ENCODE data around the gene TRPM2.

Gene TRPM2

DNA sequence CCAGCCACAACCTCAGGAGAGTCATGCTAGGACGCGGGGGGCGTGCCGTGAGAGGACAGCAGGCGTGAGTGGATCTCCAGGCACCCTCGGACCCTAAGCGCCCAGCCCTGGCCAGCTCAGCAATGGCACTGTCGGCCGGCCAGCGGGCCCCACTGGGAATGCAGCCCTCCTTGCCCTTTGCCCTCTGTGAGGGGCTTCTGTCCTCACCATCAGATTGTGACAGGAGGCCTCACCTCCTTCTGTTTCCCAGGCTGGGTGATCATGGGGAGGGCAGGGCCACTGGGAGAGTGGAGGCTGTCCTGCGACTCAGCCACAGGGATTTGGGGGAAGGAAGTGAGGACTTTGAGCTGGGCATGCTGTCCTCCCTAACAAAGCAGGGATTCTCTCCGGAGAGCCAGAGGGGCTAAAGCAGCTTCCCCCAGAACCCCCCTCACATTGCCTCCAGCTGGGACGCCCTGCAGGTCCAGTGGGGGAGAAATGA, 95.3 kb downstream of the TRPM2 start:
- TF ChIP-seq, protein P1, sequence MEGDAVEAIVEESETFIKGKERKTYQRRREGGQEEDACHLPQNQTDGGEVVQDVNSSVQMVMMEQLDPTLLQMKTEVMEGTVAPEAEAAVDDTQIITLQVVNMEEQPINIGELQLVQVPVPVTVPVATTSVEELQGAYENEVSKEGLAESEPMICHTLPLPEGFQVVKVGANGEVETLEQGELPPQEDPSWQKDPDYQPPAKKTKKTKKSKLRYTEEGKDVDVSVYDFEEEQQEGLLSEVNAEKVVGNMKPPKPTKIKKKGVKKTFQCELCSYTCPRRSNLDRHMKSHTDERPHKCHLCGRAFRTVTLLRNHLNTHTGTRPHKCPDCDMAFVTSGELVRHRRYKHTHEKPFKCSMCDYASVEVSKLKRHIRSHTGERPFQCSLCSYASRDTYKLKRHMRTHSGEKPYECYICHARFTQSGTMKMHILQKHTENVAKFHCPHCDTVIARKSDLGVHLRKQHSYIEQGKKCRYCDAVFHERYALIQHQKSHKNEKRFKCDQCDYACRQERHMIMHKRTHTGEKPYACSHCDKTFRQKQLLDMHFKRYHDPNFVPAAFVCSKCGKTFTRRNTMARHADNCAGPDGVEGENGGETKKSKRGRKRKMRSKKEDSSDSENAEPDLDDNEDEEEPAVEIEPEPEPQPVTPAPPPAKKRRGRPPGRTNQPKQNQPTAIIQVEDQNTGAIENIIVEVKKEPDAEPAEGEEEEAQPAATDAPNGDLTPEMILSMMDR (IDR thresholded peaks at IDR 0.05; ENCODE audit: borderline replicate concordance, insufficient read depth, low read depth, low read length) = no peak

DNA sequence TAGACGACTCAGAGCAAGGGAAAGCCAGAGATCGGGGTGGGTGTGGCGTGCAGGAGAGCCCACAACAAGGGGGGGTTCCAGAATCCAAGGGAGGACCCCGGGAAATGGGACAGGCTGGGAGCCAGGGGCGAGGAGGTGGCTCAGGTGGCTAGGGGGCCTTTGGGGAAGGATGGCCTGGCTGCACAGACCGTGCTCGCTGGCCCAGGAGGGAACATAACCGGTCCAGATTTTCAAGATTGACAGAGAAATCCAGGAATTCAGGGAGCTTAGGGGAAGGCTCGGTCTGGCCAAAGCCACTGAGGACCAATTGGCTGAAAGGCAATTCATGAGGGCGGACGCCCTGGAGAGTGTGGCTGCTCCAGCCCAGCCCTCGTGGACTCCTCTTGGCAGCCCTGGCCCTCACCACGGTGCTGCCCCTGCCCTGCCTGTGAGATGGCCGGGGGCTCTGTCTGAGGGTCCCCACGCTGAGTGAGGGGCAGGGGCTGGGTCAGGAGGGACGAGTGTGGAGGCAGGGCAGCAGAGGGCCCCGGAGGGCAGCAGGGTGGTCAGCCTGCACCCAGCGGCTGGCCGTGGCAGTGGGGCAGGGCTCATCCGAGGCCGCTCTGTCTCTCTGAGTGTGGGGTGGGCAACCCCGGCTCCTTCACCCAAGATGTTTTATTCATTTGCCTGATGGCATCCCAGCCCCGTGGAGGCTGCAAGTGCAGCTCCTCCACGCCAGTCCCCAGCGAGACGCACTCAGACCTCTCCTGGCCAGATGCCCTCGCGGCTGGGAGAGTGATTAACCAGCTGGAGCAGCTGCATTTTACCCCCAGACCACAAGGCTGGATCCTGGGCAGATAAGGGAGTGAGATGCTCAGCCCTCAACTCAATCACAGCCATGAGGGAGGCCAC, 96.3 kb downstream of the TRPM2 start:
- TF ChIP-seq, protein P1 (IDR thresholded peaks at IDR 0.05; ENCODE audit: borderline replicate concordance, insufficient read depth, low read depth, low read length) = no peak
- no peak overlapping the region for H3K4me3 ChIP-seq (ENCODE audit: low read depth, low read length)

More for the DNA sequence above, 95.3 kb downstream of the TRPM2 start:
- H3K4me3 ChIP-seq (ENCODE audit: low read depth, low read length) = no peak overlapping the region

DNA sequence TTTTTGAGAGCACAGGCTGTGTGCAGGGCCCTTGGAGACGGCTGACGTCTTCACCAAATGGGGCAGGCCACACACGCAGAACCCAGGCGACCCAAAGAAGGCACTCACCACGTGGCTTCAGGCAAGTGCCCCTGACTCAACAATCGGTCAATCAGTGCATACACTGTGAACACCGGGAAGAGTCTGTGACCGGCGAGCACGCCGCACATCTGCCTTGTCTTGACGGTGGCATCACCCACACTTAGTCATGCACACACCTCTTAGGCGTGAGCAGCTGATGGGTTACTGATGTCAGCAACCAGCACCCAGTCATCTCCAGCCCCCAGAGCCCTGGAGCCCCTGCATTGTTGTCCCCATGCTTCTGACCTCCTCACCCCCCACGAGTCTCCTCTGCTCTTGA, 97.0 kb downstream of the TRPM2 start:
- TF ChIP-seq, protein P1 (IDR thresholded peaks at IDR 0.05; ENCODE audit: borderline replicate concordance, insufficient read depth, low read depth, low read length) = no peak
- no peak overlapping the region for H3K4me3 ChIP-seq (ENCODE audit: low read depth, low read length)

DNA sequence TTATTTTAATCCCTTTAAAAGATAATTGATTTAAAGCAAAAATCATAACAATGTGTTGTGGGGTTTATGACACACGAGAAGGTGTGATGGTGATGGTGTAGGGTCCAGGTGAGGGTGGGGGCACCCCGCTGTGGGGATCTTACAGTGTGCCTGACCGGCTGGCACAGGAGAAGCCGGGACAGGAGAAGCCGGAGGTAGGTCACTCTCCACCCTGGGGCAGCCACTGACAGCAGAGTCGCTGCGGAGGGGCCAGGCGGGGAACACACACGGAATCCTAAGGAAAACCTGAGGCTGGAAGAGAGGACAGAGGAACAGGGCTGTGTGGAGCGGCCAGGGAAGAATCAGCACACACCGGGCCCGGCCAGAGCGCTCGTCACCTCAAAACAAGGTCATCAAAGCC, 97.6 kb downstream of the TRPM2 start:
- H3K4me3 ChIP-seq (ENCODE audit: low read depth, low read length) = no peak overlapping the region
- TF ChIP-seq, protein P1 (IDR thresholded peaks at IDR 0.05; ENCODE audit: borderline replicate concordance, insufficient read depth, low read depth, low read length) = no peak

DNA sequence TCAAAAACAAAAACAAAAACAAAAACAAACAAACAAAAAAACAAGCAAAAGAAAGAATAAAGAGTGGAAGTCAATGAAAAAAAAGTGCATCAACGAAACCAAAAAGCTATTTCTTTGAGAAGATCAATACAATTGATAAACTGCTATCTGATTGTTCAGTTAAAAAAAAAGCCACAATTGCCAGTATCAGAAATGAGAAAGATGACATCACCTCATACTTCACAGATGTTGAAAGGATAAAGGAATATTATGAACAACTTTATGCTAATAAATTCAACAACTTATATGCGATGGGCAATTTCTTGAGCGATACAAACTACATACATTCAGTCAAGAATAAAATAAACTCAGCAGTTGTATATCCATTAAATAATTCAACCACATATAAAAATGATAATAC, 99.7 kb downstream of the TRPM2 start:
- TF ChIP-seq, protein P1 (IDR thresholded peaks at IDR 0.05; ENCODE audit: borderline replicate concordance, insufficient read depth, low read depth, low read length) = no peak
- no peak overlapping the region for H3K4me3 ChIP-seq (ENCODE audit: low read depth, low read length)

DNA sequence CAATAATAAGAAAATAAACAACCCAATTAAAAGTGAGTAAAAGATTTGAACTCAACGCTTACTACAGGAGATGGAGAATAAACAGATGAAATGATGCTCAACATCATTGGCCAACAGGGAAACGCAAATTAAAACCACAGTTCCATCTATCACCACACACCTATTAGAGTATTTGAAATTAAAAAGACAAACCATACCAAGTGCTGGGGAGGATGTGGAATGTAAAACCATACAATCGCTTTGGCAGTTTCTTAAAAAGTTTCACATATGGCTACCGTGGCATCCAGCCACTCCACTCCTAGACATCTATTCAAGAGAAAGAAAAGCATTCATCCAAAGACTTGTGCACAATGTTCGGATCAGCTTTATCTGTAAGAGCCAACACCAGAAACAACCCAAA, 100.6 kb downstream of the TRPM2 start:
- TF ChIP-seq, protein P1 (IDR thresholded peaks at IDR 0.05; ENCODE audit: borderline replicate concordance, insufficient read depth, low read depth, low read length) = no peak
- H3K4me3 ChIP-seq (ENCODE audit: low read depth, low read length) = no peak overlapping the region

Measured in GM12875 (cell line).